RWPE2 (cell line): Measurements from ENCODE around the gene DNAH5.

Experiments used
- ATAC-seq: fragments of 200-7000 bp; cut with Tn5 transposase; 3 replicates; pipeline ENCODE4 v1.9.1; 2021; ENCODE audit warnings: low read depth
- DNase-seq: peaks from one replicate; pipeline ENCODE4 v3.0.0-alpha.2; 2020; ENCODE audit warnings: low spot score
- H3K27ac ChIP-seq: fragments of 450-650 bp; 2 replicates; pipeline ENCODE4 v1.5.1; 2017; ENCODE audit warnings: mild to moderate bottlenecking; ENCODE audit not compliant: poor library complexity, severe bottlenecking
- H3K27me3 ChIP-seq: fragments of 250-450 bp; sonication (Bioruptor Pico); 2 replicates; pipeline ENCODE4 v1.5.1; 2021; ENCODE audit warnings: mild to moderate bottlenecking, moderate library complexity; ENCODE audit not compliant: insufficient read depth, poor library complexity, severe bottlenecking
- H3K36me3 ChIP-seq: fragments of 250-450 bp; sonication (Bioruptor Pico); 2 replicates; pipeline ENCODE4 v1.5.1; 2020; ENCODE audit warnings: low read depth, mild to moderate bottlenecking, moderate library complexity
- H3K4me1 ChIP-seq: fragments of 250-450 bp; sonication (Bioruptor Pico); 2 replicates; pipeline ENCODE4 v1.5.1; 2021; ENCODE audit warnings: mild to moderate bottlenecking, moderate library complexity; ENCODE audit not compliant: insufficient read depth, poor library complexity, severe bottlenecking
- H3K4me3 ChIP-seq: fragments of 250-450 bp; sonication (Bioruptor Pico); 2 replicates; pipeline ENCODE4 v1.5.1; 2021; ENCODE audit warnings: mild to moderate bottlenecking, moderate library complexity; ENCODE audit not compliant: severe bottlenecking
- H3K9me3 ChIP-seq: fragments of 250-450 bp; sonication (Bioruptor Pico); 2 replicates; pipeline ENCODE4 v1.5.1; 2021; ENCODE audit warnings: mild to moderate bottlenecking, moderate library complexity; ENCODE audit not compliant: severe bottlenecking
- CTCF ChIP-seq: fragments of 450-650 bp; IDR thresholded peaks from one replicate; pipeline ENCODE4 v1.5.1; 2017; ENCODE audit warnings: mild to moderate bottlenecking, moderate library complexity; ENCODE audit not compliant: poor library complexity, severe bottlenecking

The DNAH5 gene

GRCh38 chr5:13749766-13750165 is 194.7 kb downstream of the DNAH5 start:
- TF ChIP-seq CTCF, result no peak
- no peak for DNase-seq
- no peaks in the 10 kb centered on the region for H3K27me3 ChIP-seq

GRCh38 chr5:13746026-13746425 is 198.5 kb downstream of the DNAH5 start:
- no peak for DNase-seq
- Histone ChIP-seq H3K27ac (peak overlapping the region; percentile 76), H3K9me3 (no peaks in the 10 kb centered on the region), H3K36me3 (no peaks in the 10 kb centered on the region), H3K4me1 (peaks cover 13% of the 10 kb centered on the region), H3K4me3 (no peak overlapping the region), H3K27me3 (no peaks in the 10 kb centered on the region)
- TF ChIP-seq CTCF, result no peak
- ATAC-seq, result peak; percentile 79

More at GRCh38 chr5:13749766-13750165, 194.7 kb downstream of the DNAH5 start:
- peaks cover 13% of the 10 kb centered on the region for H3K4me1 ChIP-seq
- H3K9me3 ChIP-seq, result no peaks in the 10 kb centered on the region
- H3K27ac ChIP-seq, result no peak overlapping the region
- ATAC-seq, result no peak
- no peaks in the 10 kb centered on the region for H3K36me3 ChIP-seq
- H3K4me3 ChIP-seq, result no peak overlapping the region

- no peaks in the 10 kb centered on the region for H3K36me3 ChIP-seq
- DNase-seq (no peak), ATAC-seq (peak; percentile 99)
- H3K27me3 ChIP-seq, result no peaks in the 10 kb centered on the region
- TF ChIP-seq CTCF, result no peak
- peak overlapping the region; percentile 76 for H3K27ac ChIP-seq
- no peaks in the 10 kb centered on the region for H3K9me3 ChIP-seq
- H3K4me1 ChIP-seq, result peaks cover 13% of the 10 kb centered on the region
- H3K4me3 ChIP-seq, result no peak overlapping the region
Observed at GRCh38 chr5:13745508-13745907, 199.0 kb downstream of the DNAH5 start.

- Histone ChIP-seq H3K4me3 (no peak overlapping the region), H3K9me3 (no peaks in the 10 kb centered on the region), H3K27me3 (no peaks in the 10 kb centered on the region), H3K4me1 (peaks cover 14% of the 10 kb centered on the region), H3K36me3 (no peaks in the 10 kb centered on the region), H3K27ac (peak overlapping the region; percentile 68)
- DNase-seq, result no peak
- no peak for TF ChIP-seq CTCF
- ATAC-seq, result no peak
Observed at GRCh38 chr5:13740471-13740870, 204.0 kb downstream of the DNAH5 start.

- Histone ChIP-seq H3K27ac (peak overlapping the region; percentile 68), H3K9me3 (no peaks in the 10 kb centered on the region), H3K4me1 (peaks cover 8% of the 10 kb centered on the region), H3K27me3 (no peaks in the 10 kb centered on the region), H3K4me3 (no peak overlapping the region), H3K36me3 (no peaks in the 10 kb centered on the region)
- no peak for DNase-seq
- TF ChIP-seq CTCF, result no peak
- peak; percentile 84 for ATAC-seq
Observed at GRCh38 chr5:13739479-13739878, 205.0 kb downstream of the DNAH5 start.
